Coronary artery (tissue), 2 donors: ENCODE results near the gene SH3BP5.

Experiments
- DNase-seq: peaks from one replicate; pipeline ENCODE4 v3.0.0-alpha.2; 2017; ENCODE audit warnings: low spot score
- H3K27ac ChIP-seq, 2 donors: fragments of 200-600 bp; sonication (generic); one replicate each; pipeline ENCODE4 v1.5.1; 2016 to 2019
- H3K4me3 ChIP-seq: fragments of 200-600 bp; sonication (generic); 2 replicates; pipeline ENCODE4 v1.5.1; 2016; ENCODE audit warnings: mild to moderate bottlenecking, moderate library complexity
- CTCF ChIP-seq: fragments of 200-600 bp; sonication (generic); IDR thresholded peaks from one replicate; pipeline ENCODE4 v1.5.1; 2019; ENCODE audit warnings: antibody characterized with exemption

The SH3BP5 gene

GRCh38 chr3:15277861-15278500, 54.4 kb downstream of the SH3BP5 start:
- DNase-seq = no peak
- TF ChIP-seq CTCF = no peak
- no peak overlapping the region for H3K27ac ChIP-seq
- H3K4me3 ChIP-seq = no peak overlapping the region

DNA sequence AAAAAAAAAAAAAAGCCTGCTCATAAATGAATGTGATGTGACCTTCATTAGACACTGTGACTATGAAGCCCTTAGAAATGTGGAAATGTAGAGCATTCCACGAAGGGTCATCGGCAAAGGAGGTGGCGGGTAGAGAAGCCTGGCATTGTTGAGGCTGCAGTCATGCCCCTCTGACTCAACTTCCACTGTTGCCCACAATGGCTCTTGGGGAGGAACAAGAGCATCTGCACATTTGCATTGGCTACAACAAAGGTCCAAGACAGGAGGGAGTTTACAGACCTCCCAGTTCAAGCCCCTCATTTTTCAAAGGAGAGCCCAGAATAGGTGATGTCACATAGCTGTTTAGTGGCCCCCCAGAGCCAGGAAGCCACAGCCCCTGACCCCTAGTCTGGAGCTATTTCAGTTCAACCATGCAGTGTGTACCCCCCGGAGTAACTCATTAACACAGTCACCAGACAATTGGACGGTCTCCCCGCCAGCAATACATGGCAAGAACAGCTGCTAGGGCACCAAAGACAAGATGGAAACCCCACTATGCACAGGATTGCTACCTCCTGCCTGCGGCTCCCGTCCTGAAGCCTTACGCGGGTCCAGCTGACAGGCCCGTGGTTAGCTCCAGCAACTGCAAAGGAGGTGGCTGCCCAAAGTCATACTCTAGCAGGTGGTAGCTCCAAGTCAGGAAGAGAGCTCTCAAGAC, 56.2 kb downstream of the SH3BP5 start:
- Histone ChIP-seq H3K27ac (no peak overlapping the region), H3K4me3 (no peak overlapping the region)
- TF ChIP-seq CTCF = no peak
- DNase-seq = peak; percentile 67

DNA sequence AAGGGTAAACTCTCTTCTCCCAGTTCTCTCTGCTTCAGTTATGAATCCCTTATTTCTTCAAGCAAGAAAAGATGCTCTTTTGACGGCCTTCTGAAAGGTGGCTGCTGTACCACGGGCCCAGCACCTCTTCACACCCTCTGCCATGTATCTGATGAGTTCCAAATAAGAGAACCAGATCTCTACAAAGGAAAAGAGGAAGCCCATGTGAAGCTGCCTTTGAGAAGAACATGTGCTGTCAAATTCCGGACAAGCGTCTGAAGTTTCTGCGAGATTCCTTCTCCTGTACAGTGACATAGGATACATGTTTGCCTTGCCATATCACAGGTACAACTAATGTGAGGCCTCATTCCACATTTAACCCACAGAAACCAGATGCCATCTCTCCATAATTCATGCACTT, 59.2 kb downstream of the SH3BP5 start:
- peak overlapping the region; percentile 6 to 30 for H3K27ac ChIP-seq
- no peak for TF ChIP-seq CTCF

DNA sequence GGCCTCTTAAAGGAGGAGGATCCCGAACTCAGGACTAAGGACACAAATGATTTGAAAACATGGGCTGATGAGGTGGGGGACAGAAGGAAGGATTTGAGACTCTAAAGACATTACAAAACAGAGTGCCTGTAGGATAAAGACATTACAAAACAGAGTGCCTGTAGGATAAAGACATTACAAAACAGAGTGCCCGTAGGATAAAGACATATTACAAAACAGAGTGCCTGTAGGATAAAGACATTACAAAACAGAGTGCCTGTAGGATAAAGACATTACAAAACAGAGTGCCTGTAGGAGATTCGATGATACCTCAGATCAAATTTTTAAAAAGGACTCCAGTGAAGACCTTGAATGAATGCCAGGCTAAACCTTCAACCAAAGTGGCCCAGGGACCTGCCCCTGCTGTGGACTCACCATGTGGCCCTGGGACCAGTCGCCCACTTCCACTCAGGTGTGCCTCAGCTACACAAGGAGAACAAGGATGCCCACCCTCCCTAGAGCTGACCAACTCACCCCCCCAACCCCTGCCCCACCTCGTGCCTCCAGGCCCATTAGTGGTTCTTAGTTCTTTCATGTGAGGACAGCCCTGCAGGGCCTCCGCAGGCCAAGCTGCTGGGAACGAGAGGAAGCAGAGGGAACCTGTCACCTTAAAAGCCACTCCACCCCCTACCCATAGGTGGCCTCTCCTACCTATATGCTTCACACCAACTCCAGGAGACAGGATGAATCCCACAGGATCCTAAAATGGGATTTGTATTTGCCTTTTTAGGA, 59.8 kb downstream of the SH3BP5 start:
- peak overlapping the region; percentile 6 to 60 for H3K27ac ChIP-seq
- TF ChIP-seq CTCF = no peak

More for the DNA sequence above, 59.2 kb downstream of the SH3BP5 start:
- no peak for DNase-seq
- no peak overlapping the region for H3K4me3 ChIP-seq

DNA sequence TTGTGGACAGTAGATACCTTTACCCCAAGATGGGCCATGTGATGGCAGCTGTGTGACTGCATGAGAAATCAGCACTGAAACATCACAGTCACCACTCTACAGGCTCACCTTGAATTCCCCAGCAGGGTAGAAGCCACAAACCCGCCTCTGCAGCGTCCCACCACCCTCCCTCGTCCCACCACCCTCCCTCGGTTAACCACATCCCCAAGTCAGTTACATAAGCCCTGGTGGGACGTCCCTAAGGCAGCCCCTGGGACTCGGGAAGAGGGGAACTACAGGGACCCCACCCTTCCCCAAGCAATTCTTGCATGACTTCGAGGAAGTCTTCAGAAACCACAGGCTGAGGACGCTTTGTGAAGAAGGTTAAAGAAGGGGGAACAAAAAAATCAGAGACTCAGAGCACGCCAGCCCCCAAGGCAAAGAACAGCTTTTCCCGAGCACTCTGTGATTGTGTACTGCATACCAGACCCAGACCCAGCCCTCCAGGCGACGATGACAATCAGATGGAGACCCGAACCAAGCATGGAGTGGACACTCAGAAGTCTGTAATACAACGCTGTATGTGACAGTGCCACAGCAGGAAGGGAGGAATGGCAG, 60.5 kb downstream of the SH3BP5 start:
- no peak for TF ChIP-seq CTCF
- H3K27ac ChIP-seq = peak overlapping the region in 1 of 2 donors; percentile 60
- DNase-seq = peak; percentile 80
- no peak overlapping the region for H3K4me3 ChIP-seq

More for the DNA sequence above, 59.8 kb downstream of the SH3BP5 start:
- H3K4me3 ChIP-seq = no peak overlapping the region
- peak; percentile 73 for DNase-seq

GRCh38 chr3:15271030-15271429, 61.4 kb downstream of the SH3BP5 start:
- H3K27ac ChIP-seq = no peak overlapping the region

More at GRCh38 chr3:15271030-15271429, 61.4 kb downstream of the SH3BP5 start:
- DNase-seq = peak; percentile 63
- H3K4me3 ChIP-seq = no peak overlapping the region
- TF ChIP-seq CTCF = no peak
